Testis (tissue), 2 donors: ENCODE results near the gene INPP4A.

Source experiments
- CTCF ChIP-seq, 3 experiments: fragments of 450-650 bp in 2 of 3; fragments of 200-600 bp in 1 of 3; sonication (generic) in 1 of 3; IDR thresholded peaks; one replicate each; pipeline ENCODE4 v1.5.1; 2016 to 2019; ENCODE audit warnings: antibody characterized with exemption in 3 of 3, mild to moderate bottlenecking in 2 of 3, moderate library complexity in 1 of 3
- POLR2A ChIP-seq: fragments of 450-650 bp; IDR thresholded peaks from one replicate; pipeline ENCODE4 v1.6.1; 2017; ENCODE audit warnings: antibody characterized with exemption, mild to moderate bottlenecking, moderate library complexity

- TF ChIP-seq CTCF (IDR thresholded peaks at IDR 0.05), result no peak
- no peak for TF ChIP-seq POLR2A
Observed at GRCh38 chr2:98520806-98521205, 76.1 kb downstream of the INPP4A start.
